Measurements from ENCODE around the gene ME3.
"Not testable (repeated sequence)": the region's sequence is repeated elsewhere in the genome, so short reads cannot be mapped to it uniquely, and the experiment has no call there.

Gene ME3

GRCh38 chr11:86443415-86443814, 229.0 kb downstream of the ME3 start:
- no peak overlapping the region for H3K4me3 ChIP-seq (ENCODE audit: control insufficient read depth, low read depth, low read length)
- no peak for DNase-seq (ENCODE audit: low read depth)
- no peak for TF ChIP-seq CTCF (IDR thresholded peaks at IDR 0.05; ENCODE audit: control insufficient read depth, insufficient read depth, low read depth, low read length, missing control alignments)

GRCh38 chr11:86442827-86443226, 229.6 kb downstream of the ME3 start:
- TF ChIP-seq CTCF (IDR thresholded peaks at IDR 0.05; ENCODE audit: control insufficient read depth, insufficient read depth, low read depth, low read length, missing control alignments): no peak
- no peak overlapping the region for H3K4me3 ChIP-seq (ENCODE audit: control insufficient read depth, low read depth, low read length)
- DNase-seq (ENCODE audit: low read depth): no peak

GRCh38 chr11:86442420-86442819, 230.0 kb downstream of the ME3 start:
- H3K4me3 ChIP-seq (ENCODE audit: control insufficient read depth, low read depth, low read length): no peak overlapping the region
- TF ChIP-seq CTCF (IDR thresholded peaks at IDR 0.05; ENCODE audit: control insufficient read depth, insufficient read depth, low read depth, low read length, missing control alignments): no peak
- DNase-seq (ENCODE audit: low read depth): no peak

- H3K4me3 ChIP-seq (ENCODE audit: control insufficient read depth, low read depth, low read length): no peak overlapping the region
- no peak for TF ChIP-seq CTCF (IDR thresholded peaks at IDR 0.05; ENCODE audit: control insufficient read depth, insufficient read depth, low read depth, low read length, missing control alignments)
- no peak for DNase-seq (ENCODE audit: low read depth)
These were observed 231.6 kb downstream of the ME3 start for GRCh38 chr11:86440843-86441242.

GRCh38 chr11:86440305-86440716, 232.1 kb downstream of the ME3 start:
- TF ChIP-seq CTCF (IDR thresholded peaks at IDR 0.05; ENCODE audit: control insufficient read depth, insufficient read depth, low read depth, low read length, missing control alignments): no peak
- H3K4me3 ChIP-seq (ENCODE audit: control insufficient read depth, low read depth, low read length): no peak overlapping the region
- DNase-seq (ENCODE audit: low read depth): peak; percentile 43

- TF ChIP-seq CTCF (IDR thresholded peaks at IDR 0.05; ENCODE audit: control insufficient read depth, insufficient read depth, low read depth, low read length, missing control alignments): no peak
- DNase-seq (ENCODE audit: low read depth): no peak
- H3K4me3 ChIP-seq (ENCODE audit: control insufficient read depth, low read depth, low read length): no peak overlapping the region
These were observed 233.7 kb downstream of the ME3 start for GRCh38 chr11:86438685-86439084.

- no peak for TF ChIP-seq CTCF (IDR thresholded peaks at IDR 0.05; ENCODE audit: control insufficient read depth, insufficient read depth, low read depth, low read length, missing control alignments)
- no peak overlapping the region for H3K4me3 ChIP-seq (ENCODE audit: control insufficient read depth, low read depth, low read length)
- no peak for DNase-seq (ENCODE audit: low read depth)
These were observed 236.7 kb downstream of the ME3 start for GRCh38 chr11:86435711-86436110.

- not testable (repeated sequence) for H3K4me3 ChIP-seq (ENCODE audit: control insufficient read depth, low read depth, low read length); DNase-seq (ENCODE audit: low read depth)
These were observed 238.9 kb downstream of the ME3 start for GRCh38 chr11:86433361-86434095.

All from AG09309 (cell line).